Caki2 (cell line): ENCODE data around the gene CALN1. TPM values are rescaled to one million over a fixed set of nuclear protein-coding genes. Genes with fewer than 3 reads are reported as not detected.
"Not testable (repeated sequence)": the region's sequence is repeated elsewhere in the genome, so short reads cannot be mapped to it uniquely, and the experiment has no call there.

Source experiments
- DNase-seq: peaks from one replicate; pipeline ENCODE4 v3.0.0-alpha.2; 2015; ENCODE audit warnings: low read depth
- in situ Hi-C: cut with HindIII; loops from 2 replicates; pipeline ENCODE4 v1.10.0; 2016; ENCODE audit warnings: low sequenced_read_pairs, low pct_unique_long_range_greater_than_20kb, mixed read lengths
- total RNA-seq: library from RNA; depleted of rRNA; stranded (reverse); fragments of >200 nt; shearing (Covaris generic); gene quantifications from 2 replicates; pipeline ENCODE4 v1.2.3, GENCODE V29; 2014; ENCODE audit warnings: low replicate concordance

Gene CALN1
- total RNA-seq, 1 experiment from 2014 or later, result not detected

GRCh38 chr7:71777278-71777677, 634.9 kb downstream of the CALN1 start:
- in situ Hi-C loops, result no loop called here

GRCh38 chr7:71776726-71777125, 635.4 kb downstream of the CALN1 start:
- in situ Hi-C loops, result no loop called here

More at GRCh38 chr7:71777278-71777677, 634.9 kb downstream of the CALN1 start:
- no peak for DNase-seq

GRCh38 chr7:71775648-71776047, 636.5 kb downstream of the CALN1 start:
- in situ Hi-C loops, result no loop called here
- DNase-seq, result no peak

More at GRCh38 chr7:71776726-71777125, 635.4 kb downstream of the CALN1 start:
- DNase-seq, result no peak

DNA sequence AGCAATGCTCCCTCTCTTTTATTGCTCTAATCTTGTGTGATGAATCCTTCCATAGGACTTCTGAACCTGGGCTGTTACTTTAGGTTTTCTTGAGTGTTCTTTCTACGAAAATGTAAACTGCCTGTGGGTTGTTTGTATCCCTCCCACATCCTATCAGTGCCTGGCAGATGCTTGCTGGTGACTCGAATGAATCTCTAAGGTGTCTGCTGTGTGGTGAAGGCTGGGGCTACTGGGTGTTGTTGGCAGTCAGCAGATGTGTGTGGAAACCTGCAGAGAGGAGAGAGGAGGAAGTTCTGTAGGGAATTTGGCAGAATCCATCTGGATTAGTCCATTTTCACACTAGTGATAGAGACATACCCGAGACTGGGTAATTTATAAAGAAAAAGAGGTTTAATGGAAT, 639.4 kb downstream of the CALN1 start:
- no peak for DNase-seq
- in situ Hi-C loops, result no loop called here

- DNase-seq, result no peak
- in situ Hi-C loops, result no loop called here
Observed at GRCh38 chr7:71770269-71770907, 641.8 kb downstream of the CALN1 start.

- no peak for DNase-seq
- in situ Hi-C loops, result no loop called here
Observed at GRCh38 chr7:71769326-71769725, 642.8 kb downstream of the CALN1 start.

DNA sequence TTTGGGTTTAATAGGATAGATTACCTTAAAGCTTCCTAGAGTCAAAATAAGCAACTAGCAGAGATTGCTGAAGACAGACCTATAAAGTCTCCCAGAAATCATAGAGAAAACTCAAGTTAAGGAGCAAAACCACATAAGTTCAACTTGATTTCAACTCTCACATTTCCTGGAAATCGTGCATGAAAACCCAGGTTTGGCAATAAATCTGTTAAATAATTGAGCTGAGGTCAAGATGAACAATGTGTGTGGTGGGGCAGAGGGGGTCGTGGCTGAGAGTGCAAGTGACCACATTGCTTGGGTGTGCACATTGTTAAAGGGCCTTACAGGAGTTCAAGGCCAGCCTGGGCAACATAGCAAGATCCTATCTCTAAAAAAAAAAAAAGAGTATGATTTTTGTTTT, 643.7 kb downstream of the CALN1 start:
- in situ Hi-C loops, result no loop called here
- DNase-seq, result no peak

- peak; percentile 7 for DNase-seq
- in situ Hi-C loops, result no loop called here
Observed at GRCh38 chr7:71766016-71766415, 646.1 kb downstream of the CALN1 start.

DNA sequence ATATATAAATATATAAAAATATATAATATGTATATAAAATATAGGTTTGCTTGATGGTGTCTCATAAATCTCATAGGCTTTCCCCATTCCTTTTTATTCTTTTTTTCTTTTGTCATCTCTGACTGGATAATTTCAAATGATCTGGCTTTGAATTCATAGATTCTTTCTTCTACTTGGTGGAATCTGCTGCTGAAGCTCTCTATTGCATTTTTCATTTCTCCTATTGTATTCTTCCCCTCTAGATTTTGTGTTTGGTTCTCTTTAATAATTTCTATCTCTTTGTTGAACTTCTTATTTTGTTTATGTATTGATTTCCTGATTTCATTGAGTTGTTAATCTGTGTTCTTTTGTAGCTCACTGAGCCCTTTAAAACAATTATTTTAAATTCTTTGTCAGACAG, 650.8 kb downstream of the CALN1 start:
- no peak for DNase-seq
- in situ Hi-C loops, result no loop called here

- DNase-seq, result no peak
Observed at GRCh38 chr7:71754828-71755227, 657.3 kb downstream of the CALN1 start.

DNA sequence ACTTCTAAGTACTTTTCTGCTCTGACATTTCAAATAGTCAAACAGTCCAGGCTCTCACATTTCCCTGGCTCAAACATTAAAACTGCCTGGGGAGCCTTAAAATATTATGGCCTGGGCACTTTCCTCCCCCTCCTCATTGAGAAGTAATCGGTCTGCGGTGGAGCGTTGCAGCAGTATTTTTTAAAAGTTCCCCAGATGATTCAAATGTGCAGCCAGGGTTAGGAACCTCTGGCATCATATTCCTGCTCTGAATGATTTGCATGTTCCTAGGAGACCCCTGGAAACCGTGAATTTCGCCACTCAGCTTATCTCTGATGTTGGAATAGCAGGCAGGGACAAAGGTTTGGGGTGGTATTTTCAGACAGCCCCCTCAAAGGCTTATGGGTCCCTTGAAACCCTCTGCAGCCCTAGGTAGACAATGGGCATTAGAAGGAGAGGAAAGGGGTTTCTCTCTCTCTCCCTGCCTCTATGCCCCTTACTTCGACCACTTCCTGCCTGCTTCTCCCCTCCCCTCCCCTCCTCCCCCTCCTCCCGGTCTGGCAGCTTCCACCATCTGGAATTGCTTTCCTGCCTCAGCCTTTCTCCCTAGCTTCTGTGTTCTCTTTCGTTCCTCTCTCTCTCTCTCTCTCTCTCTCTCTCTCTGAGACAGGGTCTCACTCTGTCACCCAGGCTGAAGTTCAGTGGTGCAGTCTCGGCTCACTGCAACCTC, 658.0 kb downstream of the CALN1 start:
- DNase-seq, result no peak
- in situ Hi-C loops, result no loop called here

More at GRCh38 chr7:71754828-71755227, 657.3 kb downstream of the CALN1 start:
- in situ Hi-C loops, result no loop called here

DNA sequence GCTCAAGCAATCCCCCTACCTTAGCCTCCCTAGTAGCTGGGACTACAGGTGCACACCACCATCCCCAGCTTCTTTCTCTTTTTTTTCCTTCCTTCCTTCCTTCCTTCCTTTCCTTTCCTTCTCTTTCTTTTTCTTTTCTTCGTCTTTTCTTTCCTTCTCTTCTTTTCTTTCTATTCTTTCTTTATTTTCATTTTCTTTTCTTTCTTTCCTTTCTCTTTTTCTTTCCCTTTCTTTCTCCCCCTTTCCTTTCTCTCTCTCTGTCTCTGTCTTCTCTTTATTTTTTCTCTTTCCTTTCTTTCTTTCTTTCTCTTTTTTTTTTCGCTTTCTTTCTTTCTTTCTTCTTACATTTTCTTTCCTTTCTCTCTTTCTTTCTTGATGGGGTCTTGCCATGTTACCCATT, 658.9 kb downstream of the CALN1 start:
- in situ Hi-C loops, result no loop called here
- no peak for DNase-seq

- peak; percentile 21 for DNase-seq
- in situ Hi-C loops, result no loop called here
Observed at GRCh38 chr7:71752171-71752935, 659.8 kb downstream of the CALN1 start.

DNA sequence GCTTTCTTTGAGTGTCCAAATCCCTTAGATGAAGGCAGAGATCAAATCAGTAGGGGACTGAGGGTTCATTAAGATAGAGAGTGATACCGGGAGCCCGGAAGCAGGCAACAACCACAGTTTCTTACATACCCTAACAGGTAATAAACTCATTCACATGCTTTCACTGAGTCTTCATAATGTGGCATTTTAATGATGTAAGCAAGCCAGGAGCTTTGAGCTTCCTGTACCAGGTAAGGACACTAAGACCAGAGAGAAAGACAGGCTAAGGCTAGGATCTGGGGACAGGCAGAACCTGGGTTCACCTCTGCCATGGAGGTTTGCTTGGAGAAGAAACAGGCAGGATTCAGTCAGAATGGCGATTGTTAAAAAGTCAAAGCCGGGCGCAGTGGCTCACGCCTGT, 661.8 kb downstream of the CALN1 start:
- in situ Hi-C loops, result no loop called here
- DNase-seq, result no peak

- in situ Hi-C loops, result no loop called here
- no peak for DNase-seq
Observed at GRCh38 chr7:71746006-71746405, 666.1 kb downstream of the CALN1 start.

- in situ Hi-C loops, result no loop called here
- no peak for DNase-seq
Observed at GRCh38 chr7:71740174-71740560, 672.0 kb downstream of the CALN1 start.

DNA sequence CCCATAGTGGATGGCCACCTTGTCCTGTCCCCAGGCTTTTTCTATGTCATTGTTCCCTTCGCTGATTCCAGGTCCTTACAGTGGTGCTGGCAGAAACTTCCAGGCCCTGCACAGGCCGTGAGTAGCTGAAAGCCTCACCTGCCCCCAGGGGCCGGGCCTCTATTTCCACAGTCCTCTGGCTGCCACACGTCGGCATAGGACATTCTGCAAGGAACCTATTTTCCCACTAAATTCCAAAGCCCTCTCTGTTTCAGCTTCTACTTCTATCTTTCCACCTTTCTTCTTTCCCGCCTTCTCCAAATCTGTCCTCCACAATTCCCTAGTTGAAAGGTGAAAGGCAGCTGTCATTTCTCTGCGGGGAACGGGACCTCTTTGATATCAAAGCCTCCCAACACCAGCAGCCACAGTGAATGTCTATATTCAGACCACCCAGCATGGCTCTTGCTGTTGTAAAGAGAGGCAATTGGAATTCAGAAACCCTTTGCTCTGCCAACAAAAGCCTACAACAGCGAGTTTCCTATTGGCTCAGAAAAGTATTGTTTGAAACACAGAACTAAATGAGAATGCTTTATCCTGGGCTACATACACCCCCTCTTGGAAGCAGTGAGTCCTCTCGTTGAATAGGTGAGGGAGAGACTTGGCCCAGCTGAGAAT, 672.5 kb downstream of the CALN1 start:
- in situ Hi-C loops, result no loop called here
- DNase-seq, result no peak

DNA sequence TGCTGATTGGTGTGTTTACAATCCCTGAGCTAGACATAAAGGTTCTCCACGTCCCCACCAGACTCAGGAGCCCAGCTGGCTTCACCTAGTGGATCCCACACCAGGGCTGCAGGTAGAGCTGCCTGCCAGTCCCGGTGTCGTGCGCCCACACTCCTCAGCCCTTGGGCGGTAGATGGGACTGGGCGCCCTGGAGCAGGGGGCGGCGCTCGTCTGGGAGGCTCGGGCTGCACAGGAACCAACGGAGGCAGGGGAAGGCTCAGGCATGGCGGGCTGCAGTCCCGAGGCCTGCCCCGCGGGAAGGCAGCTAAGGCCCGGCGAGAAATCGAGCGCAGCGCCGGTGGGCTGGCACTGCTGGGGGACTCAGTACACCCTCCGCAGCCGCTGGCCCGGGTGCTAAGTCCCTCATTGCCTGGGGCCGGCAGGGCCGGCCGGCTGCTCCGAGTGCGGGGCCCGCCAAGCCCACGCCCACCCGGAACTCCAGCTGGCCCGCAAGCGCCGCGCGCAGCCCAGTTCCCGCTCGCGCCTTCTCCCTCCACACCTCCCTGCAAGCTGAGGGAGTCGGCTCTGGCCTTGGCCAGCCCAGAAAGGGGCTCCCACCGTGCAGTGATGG, 674.1 kb downstream of the CALN1 start:
- DNase-seq, in situ Hi-C loops: not testable (repeated sequence)
